HUDEP-2 (cell line): ENCODE data around the gene CHST13.
"Not testable (repeated sequence)": the region's sequence is repeated elsewhere in the genome, so short reads cannot be mapped to it uniquely, and the experiment has no call there.

Source experiments
- DNase-seq, 76 experiments: peaks; one replicate each; lab custom pipeline; 2025; ENCODE audit not compliant: unreplicated experiment in 76 of 76; lab: John Stamatoyannopoulos, UW

CHST13 gene

GRCh38 chr3:126577261-126577660 lies 53.3 kb downstream of the CHST13 start:
- no peak for DNase-seq

GRCh38 chr3:126578702-126579101 lies 54.7 kb downstream of the CHST13 start:
- no peak for DNase-seq

GRCh38 chr3:126580746-126581145 lies 56.8 kb downstream of the CHST13 start:
- no peak for DNase-seq

- DNase-seq: no peak
These were observed 57.6 kb downstream of the CHST13 start for GRCh38 chr3:126581569-126581968.

- no peak for DNase-seq
These were observed 58.4 kb downstream of the CHST13 start for GRCh38 chr3:126582311-126582710.

GRCh38 chr3:126591515-126591914 lies 67.6 kb downstream of the CHST13 start:
- DNase-seq: not testable (repeated sequence)
